Urothelium cell line (cell line): ENCODE results near the gene ZBED1.
"Not testable (repeated sequence)": the region's sequence is repeated elsewhere in the genome, so short reads cannot be mapped to it uniquely, and the experiment has no call there.

Experiments used
- DNase-seq: peaks from one replicate; pipeline ENCODE4 v3.0.0; 2011; ENCODE audit warnings: low spot score, mixed read lengths
- FAIRE-seq: peaks from 2 replicates; lab custom pipeline; 2011; peaks lifted over from hg19 to GRCh38; lab: Jason Lieb, UNC

The ZBED1 gene

GRCh38 chrX:2477313-2477712 is 23.5 kb downstream of the ZBED1 start:
- not testable (repeated sequence) for FAIRE-seq, DNase-seq

DNA sequence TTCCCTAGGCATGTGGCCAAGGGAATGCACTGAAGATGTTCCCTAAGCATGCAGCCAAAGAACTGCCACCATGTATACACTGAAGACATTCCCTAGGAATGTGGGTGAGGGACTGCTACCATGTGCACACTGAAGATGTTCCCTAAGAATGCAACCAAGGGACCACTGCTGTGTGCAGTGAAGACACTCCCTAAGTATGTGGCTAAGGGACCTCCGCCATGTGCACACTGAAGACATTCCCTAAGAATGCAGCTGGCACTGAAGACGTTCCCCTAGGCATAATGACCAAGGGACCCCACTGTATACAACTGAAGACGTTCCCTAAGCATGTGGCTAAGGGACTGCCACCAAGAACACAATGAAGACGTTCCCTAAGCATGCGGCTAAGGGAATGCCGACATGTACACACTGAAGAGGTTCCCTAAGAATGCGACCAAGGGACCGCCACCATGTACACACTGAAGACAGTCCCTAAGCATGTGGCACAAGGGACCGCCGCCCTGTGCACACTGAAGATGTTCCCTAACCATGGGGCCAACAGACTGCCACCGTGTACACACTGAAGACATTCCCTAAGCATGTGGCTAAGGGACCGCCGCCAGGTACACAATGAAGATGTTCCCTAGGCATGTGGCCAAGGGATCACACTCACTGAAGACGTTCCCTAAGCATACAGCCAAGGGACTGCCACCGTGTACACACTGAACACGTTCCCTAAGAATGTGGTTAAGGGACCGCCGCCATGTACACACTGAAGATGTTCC is 25.6 kb downstream of the ZBED1 start:
- DNase-seq (no peak), FAIRE-seq (no peak)

- FAIRE-seq = no peak
These were observed 26.4 kb downstream of the ZBED1 start for GRCh38 chrX:2474280-2474962.

GRCh38 chrX:2473064-2473463 is 27.7 kb downstream of the ZBED1 start:
- FAIRE-seq, DNase-seq: not testable (repeated sequence)

More at GRCh38 chrX:2474280-2474962, 26.4 kb downstream of the ZBED1 start:
- no peak for DNase-seq

DNA sequence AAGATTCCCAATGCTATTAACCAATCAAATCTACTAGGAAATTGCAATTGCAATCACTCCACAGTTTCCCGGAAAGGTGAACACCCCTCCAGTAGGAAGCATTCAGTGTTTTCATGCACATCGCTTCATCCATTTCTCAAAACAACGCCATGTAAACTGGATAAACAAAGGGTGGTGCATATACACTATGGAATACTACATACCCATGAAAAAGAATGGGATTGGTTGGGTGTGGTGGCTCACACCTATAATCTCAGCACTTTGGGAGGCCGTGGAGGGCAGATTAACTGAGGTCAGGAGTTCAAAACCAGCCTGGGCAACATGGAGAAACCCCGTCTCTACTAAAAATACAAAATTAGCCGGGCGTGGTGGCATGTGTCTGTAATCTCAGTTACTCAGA is 29.1 kb downstream of the ZBED1 start:
- DNase-seq = no peak

GRCh38 chrX:2471126-2471525 is 29.6 kb downstream of the ZBED1 start:
- not testable (repeated sequence) for FAIRE-seq, DNase-seq

More for the DNA sequence above, 29.1 kb downstream of the ZBED1 start:
- FAIRE-seq = no peak

DNA sequence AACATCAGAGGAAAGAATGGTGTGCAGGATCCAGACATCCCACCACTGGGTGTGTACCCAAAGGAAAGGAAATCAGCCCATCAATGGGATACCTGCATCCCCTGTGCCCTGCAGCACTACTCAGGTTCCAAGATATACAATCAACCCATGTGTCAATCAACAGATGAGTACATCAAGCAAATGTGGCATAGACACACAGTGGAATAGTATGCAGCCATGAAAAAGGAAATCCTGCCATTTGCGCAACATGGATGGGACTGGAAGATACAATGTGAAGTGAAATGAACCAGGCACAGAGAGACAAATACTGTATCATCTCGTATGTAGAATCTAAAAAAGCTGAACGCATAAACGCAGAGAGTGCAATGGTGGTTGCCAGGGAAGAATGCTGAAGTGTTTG is 30.9 kb downstream of the ZBED1 start:
- FAIRE-seq, DNase-seq: not testable (repeated sequence)

DNA sequence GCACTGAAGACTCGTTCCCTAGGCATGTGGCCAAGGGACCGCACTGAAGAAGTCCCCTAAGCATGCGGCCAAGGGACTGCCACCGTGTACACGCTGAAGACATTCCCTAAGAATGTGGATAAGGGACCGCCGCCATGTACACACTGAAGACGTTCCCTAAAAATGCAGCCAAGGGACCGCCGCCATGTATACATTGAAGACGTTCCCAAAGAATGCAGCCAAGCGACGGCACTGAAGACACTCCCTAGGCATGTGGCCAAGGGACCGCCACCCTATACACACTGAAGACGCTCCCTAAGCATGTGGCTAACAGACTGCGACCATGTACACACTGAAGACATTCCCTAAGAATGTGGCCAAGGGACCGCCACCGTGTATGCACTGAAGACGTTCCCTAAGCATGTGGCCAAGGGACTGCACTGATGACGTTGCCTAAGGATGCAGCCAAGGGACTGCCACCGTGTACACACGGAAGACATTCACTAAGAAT is 31.5 kb downstream of the ZBED1 start:
- DNase-seq (no peak), FAIRE-seq (no peak)

DNA sequence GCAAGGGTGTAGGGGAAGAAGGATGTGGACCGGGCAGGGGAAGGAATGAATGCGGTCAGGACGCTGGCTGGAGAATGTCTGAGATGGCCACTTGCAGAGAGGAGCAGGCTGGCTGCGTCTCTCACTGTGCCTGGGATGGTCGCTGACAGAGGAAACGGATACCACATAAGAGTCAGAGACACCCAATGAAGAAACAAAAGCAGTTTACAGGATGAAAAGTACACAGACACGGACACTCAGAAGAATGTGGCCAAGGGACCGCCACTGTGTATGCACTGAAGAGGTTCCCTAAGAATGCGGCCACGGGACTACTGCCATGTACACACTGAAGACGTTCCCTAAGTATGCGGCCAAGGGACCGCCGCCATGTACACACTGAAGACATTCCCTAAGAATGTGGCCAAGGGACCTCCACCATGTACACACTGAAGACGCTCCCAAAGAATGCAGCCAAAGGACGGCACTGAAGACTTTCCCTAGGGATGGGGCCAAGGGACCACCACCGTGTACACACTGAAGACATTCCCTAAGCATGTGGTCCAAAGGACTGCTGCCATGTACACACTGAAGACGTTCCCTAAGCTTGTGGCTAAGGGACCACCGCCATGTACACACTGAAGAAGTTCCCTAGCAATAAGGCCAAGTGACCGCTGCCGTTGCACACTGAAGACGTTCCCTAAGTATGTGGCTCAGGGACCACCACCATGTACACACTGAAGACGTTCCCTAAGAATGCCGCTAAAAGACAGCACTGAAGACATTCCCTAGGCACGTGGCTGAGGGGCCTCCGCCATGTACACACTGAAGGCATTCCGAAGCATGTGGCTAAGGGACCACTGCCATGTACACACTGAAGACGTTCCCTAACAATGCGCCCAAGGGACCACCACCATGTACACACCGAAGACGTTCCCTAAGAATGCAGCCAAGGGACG is 32.2 kb downstream of the ZBED1 start:
- DNase-seq (no peak), FAIRE-seq (no peak)

GRCh38 chrX:2466876-2467656 is 33.7 kb downstream of the ZBED1 start:
- FAIRE-seq (no peak), DNase-seq (no peak)

DNA sequence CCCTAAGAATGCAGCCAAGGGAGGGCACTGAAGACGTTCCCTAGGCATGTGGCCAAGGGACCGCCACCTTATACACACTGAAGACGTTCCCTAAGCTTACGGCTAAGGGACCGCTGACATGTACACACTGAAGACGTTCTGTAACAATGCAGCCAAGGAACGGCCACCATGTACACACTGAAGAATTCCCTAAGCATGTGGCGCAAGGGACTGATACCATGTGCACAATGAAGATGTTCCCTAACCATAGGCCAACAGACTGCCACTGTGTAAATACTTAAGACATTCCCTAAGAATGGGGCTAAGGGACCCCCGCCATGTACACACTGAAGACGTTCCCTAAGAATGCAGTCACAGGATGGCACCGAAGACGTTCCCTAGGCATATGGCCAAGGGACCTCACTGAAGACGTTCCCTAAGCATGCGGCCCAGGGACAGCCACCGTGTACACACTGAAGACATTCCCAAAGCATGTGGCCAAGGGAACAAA is 36.1 kb downstream of the ZBED1 start:
- FAIRE-seq (no peak), DNase-seq (peak; percentile 1)

DNA sequence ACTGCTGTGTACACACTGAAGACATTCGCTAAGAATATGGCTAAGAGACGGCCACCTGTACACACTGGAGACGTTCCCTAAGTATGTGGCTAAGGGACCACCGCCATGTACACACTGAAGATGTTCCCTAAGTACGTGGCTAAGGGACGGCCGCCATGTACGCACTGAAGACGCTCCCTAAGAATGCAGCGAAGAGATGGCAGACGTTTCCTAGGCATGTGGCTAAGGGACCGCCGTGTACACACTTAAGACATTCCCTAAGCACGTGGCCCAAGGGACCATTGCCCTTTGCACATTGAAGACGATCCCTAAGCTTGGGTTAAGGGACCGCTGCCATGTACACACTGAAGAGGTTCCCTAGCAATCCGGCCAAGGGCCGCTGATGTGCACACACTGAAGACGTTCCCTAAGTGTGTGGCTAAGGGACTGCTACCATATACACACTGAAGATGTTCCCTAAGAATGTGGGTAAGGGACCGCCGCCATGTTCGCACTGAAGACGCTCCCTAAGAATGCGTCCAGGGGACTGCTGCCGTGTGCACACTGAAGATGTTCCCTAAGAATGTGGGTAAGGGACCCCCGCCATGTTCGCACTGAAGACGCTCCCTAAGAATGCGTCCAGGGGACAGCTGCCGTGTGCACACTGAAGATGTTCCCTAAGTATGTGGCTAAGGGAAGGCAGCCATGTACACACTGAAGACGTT is 36.7 kb downstream of the ZBED1 start:
- FAIRE-seq (no peak), DNase-seq (peak; percentile 18)

DNA sequence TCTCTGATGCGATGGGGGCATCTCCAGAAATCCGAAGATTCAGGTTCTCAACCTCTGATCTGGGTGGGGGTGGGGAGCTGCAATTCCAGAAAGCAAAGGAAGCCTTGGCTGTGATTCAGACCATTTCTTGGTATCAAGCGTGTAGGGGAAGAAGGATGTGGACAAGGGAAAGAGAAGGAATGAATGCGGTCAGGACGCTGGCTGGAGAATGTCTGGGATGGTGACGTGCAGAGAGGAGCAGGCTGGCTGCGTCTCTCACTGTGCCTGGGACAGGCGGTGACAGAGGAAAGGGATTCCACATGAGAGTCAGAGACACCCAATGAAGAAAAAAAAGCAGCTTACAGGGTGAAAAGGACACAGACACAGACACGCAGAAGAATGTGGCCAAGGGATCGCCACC is 37.3 kb downstream of the ZBED1 start:
- peak; percentile 6 for DNase-seq
- FAIRE-seq = not testable (repeated sequence)

- no peak for DNase-seq
- FAIRE-seq = no peak
These were observed 38.0 kb downstream of the ZBED1 start for GRCh38 chrX:2462780-2463179.

DNA sequence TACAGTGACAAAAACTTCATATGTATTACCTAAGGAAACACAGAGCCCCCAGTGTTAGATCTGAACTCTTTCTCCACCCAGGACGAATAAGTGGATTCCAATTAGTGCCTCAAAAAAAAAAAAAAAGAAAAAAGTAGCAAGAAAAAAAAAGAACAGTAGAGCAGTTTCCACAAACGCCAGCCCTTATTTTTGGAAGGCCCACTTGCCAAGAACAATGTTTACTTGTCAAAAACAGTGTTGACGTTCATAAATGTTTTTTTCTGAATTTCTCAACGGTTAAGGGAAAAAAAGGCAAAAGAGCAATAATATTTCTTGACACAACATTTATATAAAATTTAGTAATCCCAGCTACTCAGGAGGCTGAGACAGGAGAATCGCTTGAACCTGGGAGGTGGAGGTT is 38.7 kb downstream of the ZBED1 start:
- no peak for DNase-seq
- FAIRE-seq = no peak

GRCh38 chrX:2461711-2462016 is 39.1 kb downstream of the ZBED1 start:
- FAIRE-seq (no peak), DNase-seq (no peak)

DNA sequence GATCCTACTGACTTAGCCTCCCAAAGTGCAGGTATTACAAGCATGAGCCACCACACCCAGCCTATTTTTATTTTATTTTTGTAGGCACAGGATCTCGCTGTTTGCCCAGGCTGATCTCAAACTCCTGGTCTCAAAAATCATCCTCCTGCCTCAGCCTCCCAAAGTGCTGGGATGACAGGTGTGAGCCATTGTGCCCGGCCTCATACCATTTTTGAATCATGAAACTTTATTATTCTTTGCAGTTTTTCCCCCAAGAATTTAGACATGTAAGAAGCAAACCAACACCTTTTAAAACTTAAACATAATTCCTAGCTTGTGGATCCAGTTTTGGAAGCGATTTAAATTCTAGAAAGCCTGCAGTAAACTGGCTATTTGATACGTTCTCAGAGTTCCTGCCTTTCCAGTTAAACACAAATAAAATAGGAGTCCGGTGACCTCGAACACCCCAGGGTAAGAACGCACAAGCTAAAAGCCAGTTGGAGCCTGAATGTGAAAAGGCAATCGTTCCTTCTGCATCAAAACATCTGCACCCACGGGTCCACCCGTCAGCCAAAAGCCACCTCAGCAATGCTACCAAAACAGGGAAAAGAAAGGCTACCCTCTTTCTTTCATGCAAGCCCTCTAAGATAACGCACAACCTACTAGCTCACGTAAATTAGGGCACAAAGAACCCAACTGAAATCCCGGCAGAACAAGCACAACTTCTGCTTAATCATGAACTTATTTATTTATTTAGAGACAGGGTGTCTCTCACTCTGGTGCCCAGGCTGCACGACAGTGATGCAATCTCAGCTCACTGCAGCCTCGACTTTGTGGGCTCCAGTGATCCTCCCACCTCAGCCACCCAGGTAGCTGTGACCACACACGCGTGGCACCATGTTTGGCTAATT is 39.7 kb downstream of the ZBED1 start:
- DNase-seq, FAIRE-seq: not testable (repeated sequence)

DNA sequence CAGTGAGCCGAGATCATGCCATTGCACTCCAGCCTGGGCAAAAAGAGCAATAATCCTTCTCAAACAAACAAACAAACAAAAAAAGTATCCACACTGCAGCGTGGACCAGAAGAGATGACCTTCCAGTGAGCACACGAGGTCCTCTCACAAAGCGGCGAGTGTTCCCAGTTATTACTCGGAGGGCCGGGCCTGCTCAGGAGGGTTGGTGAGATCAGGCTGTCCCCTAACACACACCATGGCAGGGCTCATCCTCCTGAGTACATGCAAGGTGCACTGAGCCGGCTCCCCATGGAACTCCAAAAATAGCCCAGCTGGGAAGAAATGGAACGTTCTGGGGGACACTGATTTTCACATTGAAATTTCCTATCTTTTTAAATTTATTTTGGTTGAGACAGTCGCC is 40.7 kb downstream of the ZBED1 start:
- not testable (repeated sequence) for DNase-seq, FAIRE-seq
